ENCODE results near the gene BIRC7.

Gene BIRC7

GRCh38 chr20:63225082-63225454 lies 10.6 kb upstream of the BIRC7 start:
- no peak for DNase-seq (ENCODE audit: low read depth)

- no peak for DNase-seq (ENCODE audit: low read depth)
Measured at GRCh38 chr20:63226042-63226943, 9.4 kb upstream of the BIRC7 start.

GRCh38 chr20:63227260-63227659 lies 8.4 kb upstream of the BIRC7 start:
- no peak for DNase-seq (ENCODE audit: low read depth)

- no peak for DNase-seq (ENCODE audit: low read depth)
Measured at GRCh38 chr20:63228806-63229205, 6.9 kb upstream of the BIRC7 start.

- peak; percentile 67 for DNase-seq (ENCODE audit: low read depth)
Measured at GRCh38 chr20:63230800-63231268, 4.9 kb upstream of the BIRC7 start.

GRCh38 chr20:63232235-63233060 lies 3.3 kb upstream of the BIRC7 start:
- peak; percentile 98 for DNase-seq (ENCODE audit: low read depth)

- no peak for DNase-seq (ENCODE audit: low read depth)
Measured at GRCh38 chr20:63233061-63233344, 2.7 kb upstream of the BIRC7 start.

GRCh38 chr20:63233924-63234323 lies 1.8 kb upstream of the BIRC7 start:
- no peak for DNase-seq (ENCODE audit: low read depth)

- DNase-seq (ENCODE audit: low read depth), result peak; percentile 17
Measured at GRCh38 chr20:63234693-63235398, 859 bp upstream of the BIRC7 start.

- DNase-seq (ENCODE audit: low read depth), result no peak
Measured at GRCh38 chr20:63236116-63236837, 572 bp downstream of the BIRC7 start.

GRCh38 chr20:63238031-63238430 lies 2.3 kb downstream of the BIRC7 start:
- DNase-seq (ENCODE audit: low read depth), result no peak

GRCh38 chr20:63238514-63239125 lies 2.9 kb downstream of the BIRC7 start:
- DNase-seq (ENCODE audit: low read depth), result no peak

- no peak for DNase-seq (ENCODE audit: low read depth)
Measured at GRCh38 chr20:63239431-63239830, 3.7 kb downstream of the BIRC7 start.

- DNase-seq (ENCODE audit: low read depth), result no peak
Measured at GRCh38 chr20:63240004-63240403, 4.3 kb downstream of the BIRC7 start.

- no peak for DNase-seq (ENCODE audit: low read depth)
Measured at GRCh38 chr20:63241272-63241671, 5.6 kb downstream of the BIRC7 start.

GRCh38 chr20:63242736-63243135 lies 7.0 kb downstream of the BIRC7 start:
- no peak for DNase-seq (ENCODE audit: low read depth)

- DNase-seq (ENCODE audit: low read depth), result no peak
Measured at GRCh38 chr20:63243604-63244247, 8.0 kb downstream of the BIRC7 start.

- DNase-seq (ENCODE audit: low read depth), result no peak
Measured at GRCh38 chr20:63244468-63244867, 8.8 kb downstream of the BIRC7 start.

GRCh38 chr20:63246490-63247288 lies 11.0 kb downstream of the BIRC7 start:
- no peak for DNase-seq (ENCODE audit: low read depth)

GRCh38 chr20:63247671-63248228 lies 12.0 kb downstream of the BIRC7 start:
- no peak for DNase-seq (ENCODE audit: low read depth)
